ENCODE results near the gene LINC00237.

The LINC00237 gene

GRCh38 chr20:21096321-21097043 lies 9.7 kb downstream of the LINC00237 start:
- no peak for DNase-seq (ENCODE audit: low read depth)

GRCh38 chr20:21092806-21093205 lies 13.4 kb downstream of the LINC00237 start:
- no peak for DNase-seq (ENCODE audit: low read depth)

DNA sequence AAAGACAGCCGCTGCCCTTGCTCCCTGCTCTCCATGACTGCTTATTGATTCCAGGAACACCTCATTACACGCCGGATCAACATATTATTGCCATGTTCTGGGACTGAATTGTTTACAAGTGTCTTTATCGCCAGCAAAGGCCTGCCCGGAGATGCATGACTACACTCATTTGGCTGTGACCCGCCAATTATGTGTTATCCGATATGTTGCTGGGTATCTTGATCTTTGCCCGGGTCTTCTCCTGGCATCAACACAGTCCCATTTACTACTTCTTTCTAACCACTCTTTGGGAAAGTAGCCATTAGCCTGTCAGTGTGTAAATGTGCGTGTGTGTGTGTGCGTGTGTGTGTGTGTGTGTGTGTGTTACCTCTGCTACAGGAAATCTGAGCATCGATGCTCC lies 15.4 kb downstream of the LINC00237 start:
- DNase-seq (ENCODE audit: low read depth) = no peak

GRCh38 chr20:21090111-21090618 lies 16.0 kb downstream of the LINC00237 start:
- DNase-seq (ENCODE audit: low read depth) = no peak

DNA sequence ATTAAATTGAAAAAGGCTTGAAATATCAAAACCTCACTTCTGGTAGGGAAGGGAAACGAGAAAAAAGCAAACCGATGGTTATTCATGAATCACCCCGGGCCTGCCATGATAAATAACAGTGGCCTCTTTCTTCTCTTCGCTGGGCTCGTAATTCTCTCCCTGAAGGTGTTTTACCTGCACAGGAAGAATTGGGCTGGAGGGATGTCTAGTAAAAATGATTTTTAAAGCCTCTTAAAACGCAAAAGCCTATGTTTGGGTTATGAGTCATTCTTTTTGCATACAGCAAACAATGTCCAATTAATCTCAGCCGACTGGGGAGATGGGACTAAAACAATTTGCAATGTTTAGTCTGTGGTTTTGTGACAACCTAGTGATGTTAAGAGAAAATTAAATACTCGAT lies 16.8 kb downstream of the LINC00237 start:
- no peak for DNase-seq (ENCODE audit: low read depth)

GRCh38 chr20:21087862-21088540 lies 18.2 kb downstream of the LINC00237 start:
- no peak for DNase-seq (ENCODE audit: low read depth)

- DNase-seq (ENCODE audit: low read depth) = no peak
Measured at GRCh38 chr20:21083825-21084325, 22.3 kb downstream of the LINC00237 start.

GRCh38 chr20:21082584-21082983 lies 23.6 kb downstream of the LINC00237 start:
- no peak for DNase-seq (ENCODE audit: low read depth)

DNA sequence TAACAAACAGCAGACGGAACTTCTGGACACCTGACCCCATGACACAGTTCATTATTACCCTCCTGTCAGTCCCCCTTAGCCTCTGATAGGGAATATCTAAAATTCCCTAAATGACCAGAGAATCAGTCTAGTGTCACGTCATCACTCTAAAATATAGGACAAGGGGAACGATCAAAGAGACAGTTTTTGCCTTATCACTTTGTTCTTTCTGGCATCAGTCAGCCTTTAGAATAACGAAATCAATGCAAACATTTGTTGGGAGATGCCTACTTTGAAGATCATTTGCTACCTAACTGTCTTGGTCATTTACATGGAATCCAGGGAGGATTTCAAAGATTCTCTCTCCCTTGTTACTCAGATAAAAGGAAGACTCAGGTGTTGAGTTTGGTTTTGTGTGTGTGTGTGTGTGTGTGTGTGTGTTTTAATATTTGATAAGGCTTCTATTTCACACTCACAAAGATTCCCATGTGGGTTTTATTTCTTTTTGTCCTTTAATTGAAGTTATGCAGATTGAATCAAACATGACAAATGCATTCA lies 28.3 kb downstream of the LINC00237 start:
- no peak for DNase-seq (ENCODE audit: low read depth)

DNA sequence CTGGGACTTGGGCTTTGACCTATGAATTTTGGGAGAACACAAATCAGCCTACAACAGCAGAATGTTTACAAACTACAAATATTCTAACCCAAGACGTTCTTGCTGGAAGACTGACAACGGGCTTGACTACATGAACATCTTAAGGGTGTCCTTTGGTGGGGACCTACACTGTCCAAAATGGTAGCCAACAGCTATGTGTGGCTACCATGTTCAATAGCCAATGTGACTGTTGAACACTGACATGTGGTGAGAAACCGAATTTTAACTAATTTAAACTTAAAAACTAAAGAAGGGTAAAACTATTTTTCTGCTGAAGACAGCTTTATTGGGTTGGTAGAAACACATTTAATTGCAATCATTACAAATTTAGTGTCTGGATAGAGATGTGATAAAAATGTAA lies 30.1 kb downstream of the LINC00237 start:
- no peak for DNase-seq (ENCODE audit: low read depth)

GRCh38 chr20:21075471-21075870 lies 30.7 kb downstream of the LINC00237 start:
- DNase-seq (ENCODE audit: low read depth) = no peak

DNA sequence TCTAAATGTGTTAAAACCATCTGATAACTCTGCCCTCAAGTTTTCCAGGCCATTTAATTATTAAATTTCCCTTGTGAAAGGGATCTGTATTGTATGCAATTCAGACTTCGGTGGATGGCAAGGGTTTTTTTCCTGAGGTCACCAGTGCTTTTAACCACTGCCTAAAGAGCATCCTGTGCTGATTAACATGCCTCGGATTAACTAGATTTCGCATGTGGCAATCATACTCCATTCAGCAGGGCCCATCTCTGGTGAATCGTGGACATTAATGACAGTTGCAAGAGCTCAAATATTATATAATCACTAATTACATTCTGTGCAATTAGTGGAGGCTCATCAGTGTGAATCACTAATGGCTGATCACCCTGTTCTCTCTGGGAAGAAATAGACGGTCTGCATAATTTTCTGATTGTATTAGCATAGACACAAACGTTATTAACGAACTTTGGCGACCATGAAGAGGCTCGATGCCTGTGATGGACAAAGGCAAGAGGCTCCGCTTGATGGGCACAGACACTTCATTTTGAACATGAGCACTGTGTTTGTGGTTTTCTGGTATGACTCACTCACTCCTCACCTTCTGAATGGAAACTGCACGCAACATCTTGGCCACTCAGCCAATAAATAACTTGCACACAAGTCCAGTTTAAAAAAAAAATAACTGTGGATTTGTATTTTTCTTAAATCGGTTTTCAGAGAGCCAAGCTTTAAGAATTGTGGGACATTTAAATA lies 31.4 kb downstream of the LINC00237 start:
- DNase-seq (ENCODE audit: low read depth) = no peak

DNA sequence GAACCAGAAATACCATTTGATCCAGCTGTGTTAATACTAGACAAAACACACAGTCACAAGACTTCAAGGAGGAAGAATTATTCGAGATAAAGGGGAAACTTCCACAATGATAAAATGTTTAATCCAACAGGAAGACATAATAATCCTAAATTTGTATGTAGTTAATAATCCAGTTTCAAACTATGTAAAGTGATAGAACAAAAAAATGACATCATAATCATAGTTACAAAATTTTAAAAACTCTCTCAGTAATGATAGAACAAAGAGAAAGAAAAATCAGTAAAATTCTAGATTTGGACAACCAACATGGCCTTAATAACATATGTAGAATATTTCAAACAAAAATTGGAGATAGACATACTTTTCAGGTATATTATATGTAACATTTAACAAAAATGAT lies 38.9 kb downstream of the LINC00237 start:
- DNase-seq (ENCODE audit: low read depth) = no peak

- DNase-seq (ENCODE audit: low read depth) = no peak
Measured at GRCh38 chr20:21064924-21065323, 41.2 kb downstream of the LINC00237 start.

GRCh38 chr20:21063276-21063675 lies 42.9 kb downstream of the LINC00237 start:
- DNase-seq (ENCODE audit: low read depth) = no peak

DNA sequence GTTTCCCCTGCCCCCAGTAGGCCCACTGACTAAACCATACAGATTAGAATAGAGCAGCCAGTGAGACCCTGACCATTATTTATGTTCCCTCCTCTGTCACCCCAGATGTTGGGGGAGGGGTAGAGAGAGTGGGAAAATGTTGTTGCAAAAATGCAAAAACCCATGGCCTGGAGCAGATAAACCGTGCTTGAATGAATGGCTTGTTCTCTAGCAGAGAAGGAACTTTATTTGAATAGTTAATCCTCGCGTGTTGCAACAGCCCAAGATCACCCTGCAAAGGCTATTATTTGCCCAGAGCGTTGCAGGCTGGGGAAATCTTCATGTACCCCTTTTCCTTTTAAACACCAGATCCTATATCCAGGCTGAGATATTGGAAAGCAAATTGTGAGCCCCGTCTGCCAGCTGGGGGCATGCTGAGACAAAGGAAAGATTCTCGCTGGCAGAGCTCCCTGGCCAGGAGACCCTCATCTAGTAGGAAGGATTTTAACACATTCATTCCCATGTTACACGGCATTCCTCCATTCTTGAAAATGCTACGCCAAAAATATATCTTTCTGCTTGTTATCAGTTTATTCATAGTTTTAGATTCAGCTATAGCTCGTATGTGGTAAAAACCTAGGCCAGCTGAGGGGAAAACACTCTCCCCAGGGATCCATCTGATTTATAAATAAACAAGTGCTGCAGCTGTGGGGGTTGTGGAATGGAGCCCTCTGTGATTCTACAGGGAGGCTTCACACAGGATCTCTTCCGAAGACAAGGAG lies 53.0 kb downstream of the LINC00237 start:
- DNase-seq (ENCODE audit: low read depth) = no peak

DNA sequence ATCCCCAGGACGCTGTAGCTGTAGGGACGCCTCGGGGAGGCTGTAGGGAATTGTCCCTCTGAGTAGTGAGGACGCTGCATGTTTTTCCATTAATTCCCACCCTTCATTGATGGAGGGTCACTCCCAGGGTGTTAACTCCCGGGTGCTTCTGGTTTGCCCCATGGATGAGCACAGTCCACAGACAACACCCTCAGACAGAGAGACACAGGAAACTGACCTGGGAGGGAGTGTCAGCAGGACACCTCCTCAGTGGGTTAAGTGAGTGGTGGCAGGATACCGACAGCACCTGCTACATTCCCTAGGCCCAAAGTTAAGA lies 53.5 kb downstream of the LINC00237 start:
- no peak for DNase-seq (ENCODE audit: low read depth)

- DNase-seq (ENCODE audit: low read depth) = no peak
Measured at GRCh38 chr20:21052241-21052640, 53.9 kb downstream of the LINC00237 start.

DNA sequence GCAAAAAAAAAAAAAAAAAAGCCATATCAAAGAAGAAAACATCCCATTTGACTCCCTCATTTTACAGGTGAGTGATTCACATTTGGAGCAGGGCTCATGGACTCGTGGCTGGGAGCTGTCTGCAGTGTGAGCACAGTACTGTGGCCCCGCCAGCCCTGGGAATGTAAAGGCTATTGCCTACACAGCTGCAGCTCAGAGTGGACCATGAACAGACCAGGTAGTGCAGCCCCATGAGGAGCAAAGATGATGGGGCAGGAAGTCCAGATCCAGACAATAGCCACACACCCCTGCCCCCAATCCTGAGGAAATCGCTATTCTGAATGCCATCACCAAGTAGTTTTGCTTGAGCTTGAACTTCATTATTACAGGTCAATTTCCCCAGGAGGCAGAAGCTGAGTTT lies 55.4 kb downstream of the LINC00237 start:
- DNase-seq (ENCODE audit: low read depth) = no peak

GRCh38 chr20:21049305-21049828 lies 56.8 kb downstream of the LINC00237 start:
- no peak for DNase-seq (ENCODE audit: low read depth)

- DNase-seq (ENCODE audit: low read depth) = peak; percentile 15
Measured at GRCh38 chr20:21048841-21049273, 57.3 kb downstream of the LINC00237 start.

GRCh38 chr20:21047981-21048380 lies 58.2 kb downstream of the LINC00237 start:
- no peak for DNase-seq (ENCODE audit: low read depth)
